Lower leg skin (tissue), 3 donors: ENCODE data around the gene MOAP1.
"Not testable (repeated sequence)": the region's sequence is repeated elsewhere in the genome, so short reads cannot be mapped to it uniquely, and the experiment has no call there.

ENCODE experiments used
- CTCF ChIP-seq, 3 donors: fragments of 450-650 bp; IDR thresholded peaks; one replicate each; pipeline ENCODE4 v1.5.1; 2016; ENCODE audit warnings: antibody characterized with exemption in 3 of 3, mild to moderate bottlenecking in 3 of 3, moderate library complexity in 2 of 3
- POLR2A ChIP-seq, 2 donors: fragments of 450-650 bp; IDR thresholded peaks; one replicate each; pipeline ENCODE4 v1.6.1; 2016 to 2017; ENCODE audit warnings: antibody characterized with exemption in 2 of 2, mild to moderate bottlenecking in 1 of 2, moderate library complexity in 1 of 2

DNA sequence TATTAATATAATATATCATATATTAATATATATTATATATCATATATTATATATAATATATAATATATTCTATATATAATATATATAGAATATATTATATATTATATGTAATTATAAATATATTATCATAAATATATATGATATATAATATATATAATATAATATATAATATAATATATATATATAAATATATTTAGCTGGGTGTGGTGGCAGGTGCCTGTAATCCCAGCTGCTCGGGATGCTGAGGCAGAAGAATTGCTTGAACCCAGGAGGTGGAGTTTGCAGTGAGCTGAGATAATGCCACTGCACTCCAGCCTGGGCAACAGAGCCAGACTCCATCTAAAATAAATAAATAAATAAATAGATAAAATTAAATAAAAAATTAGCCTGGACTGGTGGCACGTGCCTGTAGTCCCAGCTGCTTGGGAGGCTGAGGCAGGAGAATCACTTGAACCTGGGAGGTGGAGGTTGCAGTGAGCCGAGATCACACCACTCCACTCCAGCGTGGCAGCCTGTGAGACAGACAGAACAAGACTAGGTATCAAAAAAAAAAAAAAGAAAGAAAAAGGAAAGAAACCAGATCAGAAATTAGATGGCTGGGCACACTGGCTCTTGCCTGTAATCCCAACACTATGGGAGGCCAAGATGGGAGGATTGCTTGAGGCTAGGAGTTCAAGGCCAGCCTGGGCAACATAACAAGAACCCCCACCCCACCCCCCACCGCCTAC, 24.9 kb downstream of the MOAP1 start:
- TF ChIP-seq CTCF, POLR2A (IDR thresholded peaks at IDR 0.05): not testable (repeated sequence)
